Esophagus squamous epithelium (tissue), 4 donors: ENCODE measurements around the gene SPDL1.

Experiments
- POLR2A ChIP-seq, 4 donors: fragments of 450-650 bp; IDR thresholded peaks; one replicate each; pipeline ENCODE4 v1.6.1; 2017; ENCODE audit warnings: antibody characterized with exemption in 4 of 4, mild to moderate bottlenecking in 4 of 4, moderate library complexity in 3 of 4
- TF ChIP-seq, protein P1 (sequence below), 6 experiments: fragments of 450-650 bp in 4 of 6; fragments of 200-600 bp in 2 of 6; sonication (generic) in 2 of 6; IDR thresholded peaks; one replicate each; pipeline ENCODE4 v1.5.1; 2016 to 2019; ENCODE audit warnings: antibody characterized with exemption in 6 of 6, mild to moderate bottlenecking in 4 of 6, moderate library complexity in 4 of 6

- TF ChIP-seq POLR2A (IDR thresholded peaks at IDR 0.05), result no peak
- TF ChIP-seq, protein P1, sequence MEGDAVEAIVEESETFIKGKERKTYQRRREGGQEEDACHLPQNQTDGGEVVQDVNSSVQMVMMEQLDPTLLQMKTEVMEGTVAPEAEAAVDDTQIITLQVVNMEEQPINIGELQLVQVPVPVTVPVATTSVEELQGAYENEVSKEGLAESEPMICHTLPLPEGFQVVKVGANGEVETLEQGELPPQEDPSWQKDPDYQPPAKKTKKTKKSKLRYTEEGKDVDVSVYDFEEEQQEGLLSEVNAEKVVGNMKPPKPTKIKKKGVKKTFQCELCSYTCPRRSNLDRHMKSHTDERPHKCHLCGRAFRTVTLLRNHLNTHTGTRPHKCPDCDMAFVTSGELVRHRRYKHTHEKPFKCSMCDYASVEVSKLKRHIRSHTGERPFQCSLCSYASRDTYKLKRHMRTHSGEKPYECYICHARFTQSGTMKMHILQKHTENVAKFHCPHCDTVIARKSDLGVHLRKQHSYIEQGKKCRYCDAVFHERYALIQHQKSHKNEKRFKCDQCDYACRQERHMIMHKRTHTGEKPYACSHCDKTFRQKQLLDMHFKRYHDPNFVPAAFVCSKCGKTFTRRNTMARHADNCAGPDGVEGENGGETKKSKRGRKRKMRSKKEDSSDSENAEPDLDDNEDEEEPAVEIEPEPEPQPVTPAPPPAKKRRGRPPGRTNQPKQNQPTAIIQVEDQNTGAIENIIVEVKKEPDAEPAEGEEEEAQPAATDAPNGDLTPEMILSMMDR (IDR thresholded peaks at IDR 0.05), result no peak
These were observed 53.5 kb downstream of the SPDL1 start, which contains the start of gene DOCK2 for GRCh38 chr5:169637085-169637548.
